Measurements from ENCODE around the gene CCDC148.

Gene CCDC148

GRCh38 chr2:158135096-158135495 is 321.5 kb downstream of the CCDC148 start:
- Mint-ChIP-seq H3K27me3 (peaks cover 6% of the 10 kb centered on the region), H3K36me3 (no peaks in the 10 kb centered on the region), H3K9me3 (no peaks in the 10 kb centered on the region), H3K4me1 (no peaks in the 10 kb centered on the region), H3K27ac (no peak overlapping the region), H3K4me3 (no peak overlapping the region)
- DNase-seq (ENCODE audit: low spot score in 2 of 2) = no peak
- ATAC-seq (ENCODE audit: low read depth) = no peak

- no peak for DNase-seq (ENCODE audit: low spot score in 2 of 2)
- Mint-ChIP-seq H3K36me3 (no peaks in the 10 kb centered on the region), H3K27me3 (peaks cover 6% of the 10 kb centered on the region), H3K27ac (no peak overlapping the region), H3K4me1 (no peaks in the 10 kb centered on the region), H3K4me3 (no peak overlapping the region), H3K9me3 (no peaks in the 10 kb centered on the region)
- no peak for ATAC-seq (ENCODE audit: low read depth)
These were observed 321.9 kb downstream of the CCDC148 start for GRCh38 chr2:158134655-158135054.

- Mint-ChIP-seq H3K4me1 (no peaks in the 10 kb centered on the region), H3K27ac (no peak overlapping the region), H3K4me3 (no peak overlapping the region), H3K36me3 (no peaks in the 10 kb centered on the region), H3K9me3 (no peaks in the 10 kb centered on the region), H3K27me3 (peaks cover 7% of the 10 kb centered on the region)
- DNase-seq (ENCODE audit: low spot score in 2 of 2) (no peak), ATAC-seq (ENCODE audit: low read depth) (no peak)
These were observed 322.5 kb downstream of the CCDC148 start for GRCh38 chr2:158134055-158134454.

- Mint-ChIP-seq H3K27ac (no peak overlapping the region), H3K4me3 (no peak overlapping the region), H3K9me3 (no peaks in the 10 kb centered on the region), H3K36me3 (no peaks in the 10 kb centered on the region), H3K4me1 (no peaks in the 10 kb centered on the region), H3K27me3 (peaks cover 8% of the 10 kb centered on the region)
- no peak for ATAC-seq (ENCODE audit: low read depth)
- DNase-seq (ENCODE audit: low spot score in 2 of 2) = no peak
These were observed 324.5 kb downstream of the CCDC148 start for GRCh38 chr2:158131919-158132566.

- DNase-seq (ENCODE audit: low spot score in 2 of 2) (no peak), ATAC-seq (ENCODE audit: low read depth) (no peak)
- H3K36me3 Mint-ChIP-seq = no peaks in the 10 kb centered on the region
- peaks cover 8% of the 10 kb centered on the region for H3K27me3 Mint-ChIP-seq
- no peaks in the 10 kb centered on the region for H3K4me1 Mint-ChIP-seq
- H3K9me3 Mint-ChIP-seq = no peaks in the 10 kb centered on the region
- H3K27ac Mint-ChIP-seq = no peak overlapping the region
- H3K4me3 Mint-ChIP-seq = no peak overlapping the region
These were observed 325.1 kb downstream of the CCDC148 start for GRCh38 chr2:158131483-158131912.

GRCh38 chr2:158130832-158131473 is 325.6 kb downstream of the CCDC148 start:
- H3K36me3 Mint-ChIP-seq = no peaks in the 10 kb centered on the region
- H3K27ac Mint-ChIP-seq = no peak overlapping the region
- H3K27me3 Mint-ChIP-seq = peaks cover 8% of the 10 kb centered on the region
- H3K9me3 Mint-ChIP-seq = no peaks in the 10 kb centered on the region
- DNase-seq (ENCODE audit: low spot score in 2 of 2) (no peak), ATAC-seq (ENCODE audit: low read depth) (no peak)
- H3K4me1 Mint-ChIP-seq = no peaks in the 10 kb centered on the region
- H3K4me3 Mint-ChIP-seq = no peak overlapping the region

GRCh38 chr2:158129037-158129436 is 327.5 kb downstream of the CCDC148 start:
- no peaks in the 10 kb centered on the region for H3K4me1 Mint-ChIP-seq
- no peak for ATAC-seq (ENCODE audit: low read depth)
- no peak overlapping the region for H3K4me3 Mint-ChIP-seq
- peaks cover 14% of the 10 kb centered on the region for H3K27me3 Mint-ChIP-seq
- no peak for DNase-seq (ENCODE audit: low spot score in 2 of 2)
- no peaks in the 10 kb centered on the region for H3K36me3 Mint-ChIP-seq
- H3K9me3 Mint-ChIP-seq = no peaks in the 10 kb centered on the region
- no peak overlapping the region for H3K27ac Mint-ChIP-seq

GRCh38 chr2:158128168-158128973 is 328.2 kb downstream of the CCDC148 start:
- Mint-ChIP-seq H3K27ac (no peak overlapping the region), H3K27me3 (peaks cover 16% of the 10 kb centered on the region), H3K4me1 (no peaks in the 10 kb centered on the region), H3K9me3 (no peaks in the 10 kb centered on the region), H3K4me3 (no peak overlapping the region), H3K36me3 (no peaks in the 10 kb centered on the region)
- ATAC-seq (ENCODE audit: low read depth) (no peak), DNase-seq (ENCODE audit: low spot score in 2 of 2) (no peak)

GRCh38 chr2:158127380-158127804 is 329.2 kb downstream of the CCDC148 start:
- Mint-ChIP-seq H3K4me1 (no peaks in the 10 kb centered on the region), H3K9me3 (no peaks in the 10 kb centered on the region), H3K4me3 (no peak overlapping the region), H3K27me3 (peaks cover 17% of the 10 kb centered on the region), H3K36me3 (no peaks in the 10 kb centered on the region), H3K27ac (no peak overlapping the region)
- ATAC-seq (ENCODE audit: low read depth) (no peak), DNase-seq (ENCODE audit: low spot score in 2 of 2) (no peak)

- peaks cover 15% of the 10 kb centered on the region for H3K27me3 Mint-ChIP-seq
- H3K4me3 Mint-ChIP-seq = no peak overlapping the region
- no peak for ATAC-seq (ENCODE audit: low read depth)
- H3K27ac Mint-ChIP-seq = no peak overlapping the region
- no peak for DNase-seq (ENCODE audit: low spot score in 2 of 2)
- no peaks in the 10 kb centered on the region for H3K36me3 Mint-ChIP-seq
- H3K4me1 Mint-ChIP-seq = no peaks in the 10 kb centered on the region
- no peaks in the 10 kb centered on the region for H3K9me3 Mint-ChIP-seq
These were observed 330.6 kb downstream of the CCDC148 start for GRCh38 chr2:158125756-158126498.

GRCh38 chr2:158124896-158125295 is 331.7 kb downstream of the CCDC148 start:
- no peak overlapping the region for H3K4me3 Mint-ChIP-seq
- no peaks in the 10 kb centered on the region for H3K36me3 Mint-ChIP-seq
- no peaks in the 10 kb centered on the region for H3K9me3 Mint-ChIP-seq
- no peak overlapping the region for H3K27ac Mint-ChIP-seq
- no peak for DNase-seq (ENCODE audit: low spot score in 2 of 2)
- ATAC-seq (ENCODE audit: low read depth) = no peak
- H3K4me1 Mint-ChIP-seq = no peaks in the 10 kb centered on the region
- peaks cover 15% of the 10 kb centered on the region for H3K27me3 Mint-ChIP-seq
